Right ventricle myocardium superior (tissue), 1 donor: ENCODE data around the gene TNK2. TPM values are rescaled to one million over a fixed set of nuclear protein-coding genes. Genes with fewer than 3 reads are reported as not detected.
A peak's percentile ranks its signal among the peaks of the same experiment; 100 is the strongest.

ENCODE experiments used
- ATAC-seq: fragments of 200-7000 bp; cut with Tn5 transposase; one replicate; pipeline ENCODE4 v1.9.1; 2020; ENCODE audit warnings: mild to moderate bottlenecking; ENCODE audit not compliant: poor library complexity
- DNase-seq: peaks from one replicate; pipeline ENCODE4 v3.0.0-alpha.2; 2020
- intact Hi-C: fragments of 100-400 bp; cut with DNase I; formaldehyde crosslinking; loops from one replicate; pipeline ENCODE4 v1.11.2; 2022
- total RNA-seq: library from RNA; stranded (reverse); fragmentation: NEBNext Ultra II Directional; extraction: Animal tissue kit (Norgen Biotek cat#: 25700); gene quantifications from one replicate; pipeline ENCODE4 v1.2.1, GENCODE V29; 2021
- donor health status: DM: no; HTN: yes; CAD: no; lungs with severe emphysema.

Gene TNK2
- total RNA-seq, 1 donor from 2014 or later = 26.7 TPM

DNA sequence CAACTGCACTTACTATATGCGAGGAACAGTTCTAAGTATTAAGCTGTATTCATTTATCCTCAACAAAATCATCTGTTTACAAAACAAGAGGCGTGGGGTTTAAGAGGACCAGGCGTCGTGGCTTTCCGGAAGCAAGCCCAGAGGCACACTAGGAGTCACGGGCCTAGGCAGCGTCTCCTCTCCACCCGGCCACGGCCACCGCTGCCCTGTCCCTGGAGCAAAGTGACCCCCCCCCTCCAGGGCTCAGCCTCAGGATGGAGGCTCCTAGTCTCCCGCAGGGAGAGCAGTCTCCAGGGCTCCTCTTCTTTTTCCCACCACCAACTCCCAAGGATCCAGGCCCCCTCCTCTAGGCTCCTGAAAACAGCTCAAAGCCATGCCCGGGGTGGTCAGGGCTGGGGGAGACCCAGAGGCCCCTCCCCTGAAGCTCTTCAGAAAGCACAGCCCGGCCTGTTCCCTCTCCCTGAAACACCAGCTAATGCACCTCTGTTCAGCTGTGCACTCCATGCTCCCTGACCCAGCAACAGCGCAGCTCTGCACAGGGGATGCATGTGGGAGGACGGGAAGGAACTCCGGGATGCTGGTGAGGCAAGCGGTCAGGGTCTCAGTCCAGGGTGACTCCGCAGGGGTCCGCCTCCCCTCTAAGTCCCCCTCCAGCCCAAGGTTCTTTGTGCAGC, 16.8 kb downstream of the TNK2 start:
- DNase-seq = no peak
- intact Hi-C loops = no loop called here
- ATAC-seq = no peak

DNA sequence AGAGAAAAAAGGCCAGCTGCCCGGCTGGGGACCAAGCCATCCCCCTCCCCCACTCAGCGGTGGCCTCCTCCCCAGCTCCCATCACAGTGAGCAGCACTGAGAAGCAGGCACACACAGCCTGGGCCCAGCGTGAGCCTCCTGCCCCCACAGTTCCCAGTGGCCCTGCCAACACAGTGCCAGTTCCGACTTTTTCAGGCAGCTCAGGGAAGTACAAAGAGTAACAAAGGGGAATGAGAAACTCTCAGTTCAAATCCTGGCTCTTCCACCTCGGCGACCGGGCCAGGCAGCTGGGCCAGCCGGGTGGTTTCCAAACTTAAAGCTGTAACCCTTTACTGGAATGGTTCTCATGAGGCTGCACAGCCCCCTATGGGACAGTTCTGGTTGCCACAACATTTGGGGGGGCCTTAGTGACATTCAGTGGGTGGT, 18.5 kb downstream of the TNK2 start:
- intact Hi-C loops = no loop called here
- no peak for ATAC-seq
- no peak for DNase-seq

DNA sequence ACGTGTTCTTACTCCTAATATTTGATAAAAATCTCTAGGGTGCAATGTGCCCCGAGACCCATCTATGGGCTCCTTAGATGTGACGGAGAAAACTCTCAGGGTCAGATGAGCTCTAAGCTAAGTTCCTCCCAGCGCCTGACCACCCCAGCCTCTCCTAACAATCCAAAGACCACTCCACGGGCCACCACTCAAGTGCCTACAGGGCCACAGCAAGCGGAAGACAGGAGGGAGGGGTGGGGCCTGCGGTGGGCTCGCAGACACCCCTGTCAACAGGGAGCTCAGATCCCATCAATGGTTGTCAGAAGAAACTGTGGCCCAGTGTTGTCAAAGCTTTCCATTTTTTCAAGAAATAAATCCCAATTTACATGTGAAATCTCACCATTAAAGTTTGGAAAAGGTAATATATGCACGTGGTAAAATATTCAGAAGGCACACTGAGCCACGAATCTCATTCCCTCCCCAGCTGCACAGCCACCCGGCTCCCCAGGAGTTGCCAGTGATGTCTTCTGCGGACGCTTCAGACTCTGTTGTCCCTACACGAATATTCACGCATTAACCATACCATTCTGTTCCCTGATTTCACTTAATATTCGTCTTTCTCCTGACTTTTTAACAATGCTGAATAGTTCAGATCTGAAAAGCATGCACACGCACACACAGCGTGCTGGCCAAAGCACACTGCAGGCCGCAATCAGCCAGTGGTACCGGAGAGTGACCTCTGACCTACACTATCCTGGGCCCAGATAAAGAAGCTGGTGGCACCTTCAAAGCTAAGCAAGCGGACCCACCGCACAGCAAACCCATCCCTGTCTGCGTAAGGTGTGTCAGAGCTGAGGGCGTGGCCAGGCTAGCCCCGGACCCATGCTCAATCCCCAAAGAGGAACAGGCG, 19.1 kb downstream of the TNK2 start:
- ATAC-seq (no peak), DNase-seq (no peak)
- intact Hi-C loops = no loop called here

DNA sequence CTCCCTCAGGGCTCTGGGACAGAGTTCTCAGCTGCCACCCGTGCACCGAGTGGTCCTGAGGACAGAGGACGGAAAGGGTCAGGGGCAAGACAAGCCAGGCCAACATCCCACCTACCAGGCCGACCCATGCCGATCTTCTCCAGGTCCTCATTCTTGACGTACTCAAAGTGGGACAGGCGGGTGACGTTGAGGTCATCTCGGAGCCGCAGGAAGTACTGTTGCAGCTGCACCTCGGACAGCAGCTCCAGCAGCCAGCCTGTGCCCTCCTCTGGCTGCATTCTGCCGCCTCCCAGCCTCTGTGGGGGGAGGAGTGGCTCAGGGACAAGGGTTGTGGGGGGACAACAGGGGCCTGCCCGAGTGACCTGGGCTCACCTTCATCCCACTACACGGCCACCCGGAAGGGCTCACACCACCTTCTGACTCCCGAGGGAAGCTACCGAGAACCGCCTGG, 20.0 kb downstream of the TNK2 start:
- intact Hi-C loops = no loop called here
- DNase-seq (no peak), ATAC-seq (peak; percentile 2)

DNA sequence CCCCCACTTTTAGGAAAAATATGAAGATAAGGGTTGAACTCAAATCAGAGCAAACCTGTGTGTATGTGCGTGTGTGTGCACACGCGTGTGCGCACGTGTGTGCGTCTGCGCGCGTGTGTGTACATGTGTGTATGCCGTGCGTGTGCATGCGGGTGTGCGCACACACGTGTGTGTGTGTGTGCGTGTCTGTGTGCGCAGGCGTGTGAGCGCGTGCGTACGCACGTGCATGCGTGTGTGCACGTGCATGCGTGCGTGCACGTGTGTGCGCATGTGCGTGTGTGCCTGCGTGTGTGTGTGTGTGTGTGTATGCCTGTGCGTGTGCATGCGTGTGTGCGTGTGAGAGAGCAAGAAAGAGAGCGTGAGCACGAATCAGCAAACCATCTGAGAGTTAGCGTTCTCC, 20.7 kb downstream of the TNK2 start:
- ATAC-seq = no peak
- intact Hi-C loops = no loop called here
- no peak for DNase-seq

DNA sequence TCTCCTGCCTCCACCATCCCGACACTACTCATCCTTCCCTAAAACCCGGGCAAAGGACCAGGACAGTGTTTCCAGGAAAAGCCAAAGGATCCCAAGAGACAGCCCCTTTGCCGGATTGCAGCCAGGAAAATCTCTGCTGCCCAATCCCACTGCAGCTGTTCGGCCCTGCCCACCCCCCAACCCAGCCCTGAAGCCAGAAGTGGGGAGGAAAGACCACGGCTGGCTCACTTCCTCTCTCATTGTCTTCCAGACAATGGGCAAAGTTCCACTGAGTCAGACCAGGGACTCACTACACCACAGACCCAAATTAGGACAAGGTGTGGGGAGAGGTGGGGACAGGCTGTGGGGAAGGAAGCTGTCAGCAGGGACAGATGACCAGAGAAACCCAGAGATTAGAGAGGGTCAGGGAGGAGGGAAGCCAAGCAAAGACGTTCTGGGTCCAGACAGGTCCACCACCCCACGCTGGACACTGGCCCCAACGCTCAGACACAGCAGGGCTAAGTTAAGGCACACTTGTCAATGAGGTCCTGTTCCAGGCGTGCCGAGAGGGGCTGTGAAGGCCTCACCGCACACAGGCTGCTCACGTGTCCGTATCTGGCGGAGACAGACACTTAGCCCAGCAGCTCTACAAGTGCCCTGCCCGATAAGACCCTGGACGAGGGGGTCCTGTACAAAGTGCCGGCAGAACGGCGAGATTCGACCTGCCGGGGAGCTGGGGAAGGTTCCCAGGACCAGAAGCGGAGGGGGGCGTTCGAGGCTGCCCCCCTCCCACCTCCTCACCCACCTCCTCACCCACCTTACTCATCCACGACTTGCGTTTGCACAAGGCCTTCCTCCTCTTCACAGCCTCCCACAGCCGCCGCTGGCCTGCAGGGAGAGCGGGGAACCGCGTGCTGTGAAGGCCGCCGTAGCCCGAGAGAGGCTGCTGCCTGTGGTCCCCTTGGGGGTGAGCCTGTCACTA, 21.9 kb downstream of the TNK2 start:
- intact Hi-C loops = no loop called here
- DNase-seq (no peak), ATAC-seq (peak; percentile 67)

DNA sequence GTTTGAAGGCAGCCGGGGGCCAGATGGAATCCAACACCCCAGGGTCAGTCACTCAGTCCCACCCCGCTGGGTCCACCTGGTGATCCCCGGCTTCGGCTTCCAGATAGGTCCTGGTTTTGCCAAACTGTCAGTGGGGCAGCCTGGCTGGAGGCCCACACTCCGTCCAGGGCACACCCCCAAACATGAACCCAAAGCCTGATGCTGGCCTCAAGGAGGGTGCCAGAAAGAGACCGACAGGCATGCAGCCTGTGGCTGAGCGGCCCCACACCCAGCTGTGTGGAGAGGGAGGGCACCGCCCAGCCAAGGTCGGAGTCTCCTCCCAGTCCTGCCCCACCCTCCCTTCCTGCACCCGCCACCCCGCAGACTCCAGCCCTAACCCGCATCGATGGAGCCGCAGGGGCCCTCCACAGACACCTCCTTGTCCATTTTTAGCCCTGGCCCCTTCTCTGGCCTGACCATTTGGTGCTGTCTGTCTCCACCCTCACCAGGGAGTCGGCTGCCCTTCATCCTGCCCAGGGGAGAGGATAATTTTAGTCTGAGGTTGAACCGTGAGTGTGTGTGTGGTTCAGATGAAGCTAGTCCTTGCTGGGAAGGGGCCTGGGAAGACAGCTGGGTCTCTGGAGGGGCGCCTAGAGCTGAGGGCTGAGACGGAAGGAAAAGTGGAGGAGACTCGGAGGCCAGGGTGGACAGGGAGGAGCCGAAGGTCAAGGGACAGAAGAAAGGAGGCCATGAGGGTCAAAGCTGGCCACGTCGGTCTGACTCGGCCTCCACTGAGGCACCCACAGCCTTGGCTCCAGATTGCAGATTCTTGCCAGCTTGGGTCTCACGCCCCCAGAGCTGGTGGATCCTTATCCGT, 23.1 kb downstream of the TNK2 start:
- DNase-seq (peak; percentile 54), ATAC-seq (peak; percentile 76)
- intact Hi-C loops = no loop called here

DNA sequence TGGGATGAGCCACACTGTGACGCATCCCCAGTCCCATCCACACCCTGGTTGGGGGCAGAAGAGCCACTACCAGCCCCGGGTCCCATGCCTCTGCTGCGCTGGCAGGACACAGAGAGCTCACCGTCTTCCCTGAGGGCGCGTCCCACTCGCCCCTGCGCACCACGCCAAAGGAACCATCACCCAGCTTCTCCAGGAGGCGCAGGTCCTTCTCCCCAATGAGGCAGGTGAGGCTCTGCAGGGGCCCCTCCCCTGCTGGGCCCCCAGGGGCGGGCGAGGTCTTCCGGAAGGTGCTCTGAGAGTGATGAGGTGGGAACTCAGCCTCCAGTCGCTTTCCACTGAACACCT, 23.7 kb downstream of the TNK2 start:
- ATAC-seq (no peak), DNase-seq (peak; percentile 29)
- intact Hi-C loops = no loop called here

DNA sequence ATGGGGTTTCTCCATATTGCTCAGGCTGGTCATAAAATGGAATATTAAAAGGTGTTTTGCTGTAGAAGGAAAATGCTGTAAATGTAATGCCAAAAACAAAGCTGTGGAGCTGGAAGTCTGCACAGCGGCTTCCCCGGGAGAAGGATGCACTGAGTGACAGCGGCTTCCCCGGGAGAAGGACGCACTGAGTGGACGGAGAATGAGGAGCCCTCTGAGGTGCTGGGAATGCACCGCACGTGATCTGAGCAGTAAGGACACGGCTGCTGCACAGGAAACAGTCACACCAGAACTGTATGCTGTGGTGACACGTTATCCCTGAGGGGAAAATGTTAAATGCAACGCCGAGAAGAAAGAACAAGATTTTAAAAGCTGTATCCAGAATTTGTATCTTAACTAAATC, 24.6 kb downstream of the TNK2 start:
- intact Hi-C loops = no loop called here
- DNase-seq (peak; percentile 4), ATAC-seq (no peak)

DNA sequence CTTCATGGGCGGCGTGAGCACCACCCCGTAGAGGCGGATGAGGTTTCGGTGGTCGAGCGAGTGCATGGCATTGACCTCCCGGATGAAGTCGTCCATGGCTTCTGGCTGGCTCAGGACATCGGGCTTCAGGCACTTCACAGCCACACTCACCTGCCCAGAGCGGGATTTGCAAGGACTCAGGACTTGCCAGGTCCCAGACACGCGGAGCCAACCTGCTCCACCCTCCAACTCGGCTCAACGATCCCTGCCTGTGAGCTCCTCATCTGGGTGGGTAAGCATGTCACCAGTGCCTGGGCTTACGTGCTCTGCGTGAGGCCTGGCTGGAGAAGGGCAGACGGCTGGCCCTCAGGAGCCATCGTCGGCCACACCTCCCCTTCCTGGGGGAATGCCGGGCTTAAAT, 25.2 kb downstream of the TNK2 start:
- intact Hi-C loops = no loop called here
- no peak for DNase-seq
- ATAC-seq = no peak

DNA sequence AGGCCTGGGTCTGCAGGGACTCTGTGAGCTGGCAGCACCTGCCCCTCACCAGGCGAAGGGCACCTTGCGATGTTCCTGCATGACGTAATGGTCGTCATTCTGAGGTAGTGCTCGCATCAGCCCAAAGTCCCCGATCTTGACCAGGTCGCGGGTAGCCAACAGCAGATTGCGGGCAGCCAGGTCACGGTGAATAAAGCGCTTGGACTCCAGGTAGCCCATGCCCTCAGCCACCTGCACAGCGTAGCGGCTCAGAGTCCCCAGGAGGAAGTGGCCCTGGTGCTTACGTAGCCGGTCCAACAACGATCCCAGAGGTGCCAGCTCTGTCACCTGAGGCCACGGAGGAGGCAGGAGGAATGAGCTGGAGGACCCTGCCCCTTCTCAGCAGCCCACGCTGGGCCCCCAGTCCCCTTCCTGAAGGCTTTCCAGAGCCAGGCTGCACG, 26.3 kb downstream of the TNK2 start:
- intact Hi-C loops = no loop called here
- ATAC-seq (no peak), DNase-seq (peak; percentile 28)

DNA sequence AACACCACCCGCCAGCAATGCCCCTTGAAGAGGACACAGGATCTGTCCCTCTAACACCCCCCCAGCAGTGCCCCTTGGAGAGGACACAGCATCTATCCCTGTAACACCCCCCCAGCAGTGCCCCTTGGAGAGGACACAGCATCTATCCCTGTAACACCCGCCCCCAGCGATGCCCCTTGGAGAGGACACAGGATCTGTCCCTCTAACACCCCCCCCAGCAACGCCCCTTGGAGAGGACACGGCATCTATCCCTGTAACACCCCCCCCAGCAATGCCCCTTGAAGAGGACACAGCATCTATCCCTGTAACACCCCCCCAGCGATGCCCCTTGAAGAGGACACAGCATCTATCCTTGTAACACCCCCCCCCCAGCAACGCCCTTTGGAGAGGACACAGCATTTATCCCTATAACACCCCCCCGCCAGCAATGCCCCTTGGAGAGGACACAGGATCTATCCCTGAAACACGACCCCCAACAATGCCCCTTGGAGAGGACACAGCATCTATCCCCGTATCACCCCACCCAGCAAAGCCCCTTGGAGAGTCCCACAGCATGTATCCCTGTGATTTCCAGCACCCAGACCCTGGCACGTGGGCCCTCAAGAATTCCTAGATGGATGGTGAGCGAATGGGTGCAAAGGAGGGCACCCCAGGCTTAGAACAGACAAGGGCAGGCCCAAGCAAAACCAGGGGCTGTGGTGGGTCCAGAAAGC, 26.9 kb downstream of the TNK2 start:
- DNase-seq (peak; percentile 21), ATAC-seq (no peak)
- intact Hi-C loops = no loop called here

DNA sequence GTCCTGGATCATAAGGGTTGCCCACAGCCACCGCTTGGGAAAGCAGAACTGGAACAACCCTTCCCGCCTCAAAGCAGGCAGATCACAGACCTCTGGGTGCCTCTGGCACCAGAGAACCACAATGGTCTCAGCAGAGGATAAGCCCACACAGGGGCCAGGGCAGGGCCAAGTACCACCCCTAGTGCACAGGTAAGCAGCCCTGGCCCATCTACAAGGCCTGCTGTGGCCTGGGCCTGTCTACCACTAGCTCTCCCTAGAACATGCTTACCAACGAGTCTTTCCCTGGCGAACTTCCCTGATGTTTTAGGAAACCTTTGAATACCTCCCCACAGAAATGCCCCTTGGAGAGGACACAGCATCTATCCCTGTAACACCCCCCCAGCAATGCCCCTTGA, 28.3 kb downstream of the TNK2 start:
- no peak for ATAC-seq
- intact Hi-C loops = no loop called here
- no peak for DNase-seq

DNA sequence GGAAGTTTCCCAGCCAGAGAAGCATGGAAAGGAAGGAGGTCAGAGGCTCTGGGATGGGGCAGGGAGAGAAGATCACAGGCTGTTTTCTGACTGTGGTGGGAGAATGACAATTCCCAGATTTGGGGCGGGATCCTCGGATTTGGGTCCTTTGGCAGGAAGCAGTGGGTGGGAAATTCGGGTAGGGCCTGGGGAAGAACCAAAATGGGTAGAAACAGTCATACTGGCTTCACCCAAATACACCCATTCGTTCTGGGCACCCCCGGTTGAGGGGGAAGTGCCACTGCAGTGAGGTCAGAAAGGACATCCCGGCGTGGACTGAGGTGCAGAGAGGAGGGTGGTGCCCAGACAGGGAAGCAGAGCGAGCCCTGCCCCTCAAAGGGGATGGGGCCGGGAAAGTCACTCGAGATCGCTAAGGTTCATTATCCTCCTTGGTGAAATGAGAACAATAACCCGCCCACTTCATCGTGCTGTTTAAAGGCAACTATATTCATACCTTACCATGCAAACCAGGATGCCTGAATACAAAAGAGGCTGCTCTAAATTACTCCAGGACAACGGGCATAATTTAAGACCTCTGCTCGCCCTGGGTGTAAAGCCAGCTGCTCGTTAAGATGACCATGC, 28.8 kb downstream of the TNK2 start:
- no peak for DNase-seq
- ATAC-seq = no peak
- intact Hi-C loops = no loop called here

DNA sequence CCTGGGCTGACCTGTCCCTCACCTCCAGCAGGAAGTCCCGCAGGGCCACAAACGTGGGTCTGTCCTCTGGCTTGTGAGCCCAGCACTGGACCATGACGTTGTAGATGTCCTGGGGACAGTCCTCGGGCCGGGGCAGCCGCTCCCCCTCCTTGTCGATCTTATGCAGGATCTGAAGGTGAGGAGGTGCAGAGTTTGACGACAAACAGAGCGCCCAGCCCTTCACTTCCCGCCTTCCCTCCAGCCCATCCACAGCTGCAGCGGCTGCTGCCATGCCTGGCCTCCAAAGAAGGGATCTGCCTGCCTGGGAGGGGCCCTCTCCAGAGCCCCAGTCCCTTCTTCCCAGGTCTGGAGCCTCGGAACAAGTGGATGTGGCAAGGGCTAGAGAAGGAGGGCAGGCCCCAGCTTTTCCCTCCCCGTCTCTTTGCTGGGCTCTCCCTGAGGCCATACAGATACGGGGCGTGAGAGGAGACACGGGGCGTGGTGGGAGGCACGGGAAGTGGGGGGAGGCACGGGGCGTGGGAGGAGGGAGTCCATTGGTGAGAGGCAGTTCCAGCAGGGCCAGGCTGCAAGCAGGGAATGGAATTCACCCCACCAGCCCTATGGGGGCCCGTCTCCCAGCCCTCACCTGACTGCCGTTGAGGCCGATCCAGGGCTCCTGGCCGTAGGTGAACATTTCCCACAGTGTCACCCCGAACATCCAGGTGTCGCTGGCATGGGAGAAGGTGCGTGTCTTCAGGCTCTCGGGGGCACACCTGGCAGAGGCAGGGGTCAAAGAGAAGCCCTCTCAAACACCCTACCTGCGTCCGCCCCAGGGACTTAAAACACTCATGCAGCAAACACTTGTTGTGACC, 29.7 kb downstream of the TNK2 start:
- DNase-seq (no peak), ATAC-seq (no peak)
- intact Hi-C loops = no loop called here

DNA sequence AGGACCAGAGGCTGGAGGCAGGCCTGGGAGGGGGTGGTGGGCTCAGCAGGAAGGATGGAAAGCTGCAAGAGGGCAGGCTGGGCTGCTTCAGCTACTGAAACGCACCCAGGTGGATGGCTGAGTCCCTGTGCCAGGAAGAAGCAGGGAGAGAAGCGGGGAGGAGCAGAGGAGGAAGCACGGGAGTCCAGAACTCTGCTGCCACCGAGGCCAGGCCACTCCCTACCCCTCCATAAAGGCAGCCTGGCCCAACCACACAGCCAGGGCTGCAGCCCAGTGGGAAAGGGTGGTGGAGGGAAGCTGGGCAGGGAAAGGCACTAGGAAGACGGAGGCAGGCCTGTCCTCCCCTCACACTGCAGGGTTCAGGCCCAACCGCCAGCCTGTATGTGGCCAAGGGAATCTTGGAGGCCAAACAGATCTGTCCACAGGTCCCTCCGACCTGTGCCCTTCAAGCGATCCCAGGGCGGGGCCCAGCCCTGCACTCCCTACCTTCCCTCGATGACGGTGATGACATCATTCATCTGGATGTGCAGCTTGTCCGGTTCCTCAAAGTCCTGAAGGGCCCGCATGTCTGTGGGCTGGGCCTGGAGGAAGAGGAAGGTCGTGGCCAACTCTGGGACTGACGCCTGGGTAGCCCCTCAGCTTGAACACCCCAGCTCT, 30.5 kb downstream of the TNK2 start:
- intact Hi-C loops = no loop called here
- no peak for DNase-seq
- ATAC-seq = no peak
